ENCODE results near the gene ADAM33.

The ADAM33 gene

DNA sequence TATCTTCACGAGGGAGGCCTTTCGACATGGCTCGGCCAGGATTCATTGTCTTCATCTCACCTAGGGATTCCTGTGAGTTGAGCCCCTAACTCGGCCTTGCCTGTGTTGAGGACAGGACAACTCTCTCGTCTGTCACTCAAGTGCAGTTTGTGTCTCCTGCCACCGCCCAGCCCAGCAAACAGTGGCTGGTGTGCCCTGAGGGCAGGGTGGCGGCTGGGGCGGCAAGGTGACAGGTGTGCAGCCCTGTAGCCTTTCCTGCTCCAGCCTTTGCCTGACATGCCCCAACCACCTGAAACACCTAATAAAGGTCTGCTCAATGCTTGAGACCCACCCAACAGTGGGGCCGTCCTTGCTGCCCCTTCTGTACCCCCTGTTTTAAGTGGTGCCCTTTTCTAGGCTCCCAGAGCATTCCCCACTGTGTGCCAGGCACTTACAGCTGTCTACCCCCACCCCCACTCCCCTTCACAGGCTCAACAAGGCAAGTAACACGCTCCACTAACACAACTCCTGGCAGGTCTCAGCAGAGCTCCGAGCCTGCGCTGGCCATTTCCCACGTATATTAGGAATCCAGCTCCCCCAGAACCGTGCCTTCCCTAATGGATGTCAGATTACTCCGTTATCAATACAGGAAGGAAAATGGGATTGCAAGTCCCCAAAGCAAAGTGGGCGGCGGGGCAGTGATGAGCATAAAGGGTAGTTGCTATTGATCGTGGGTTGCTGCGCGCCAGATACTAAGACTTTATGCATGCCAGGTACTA, 36.3 kb downstream of the ADAM33 start:
- DNase-seq = no peak

- no peak for DNase-seq
Observed at GRCh38 chr20:3640259-3640658, 41.6 kb downstream of the ADAM33 start.

DNA sequence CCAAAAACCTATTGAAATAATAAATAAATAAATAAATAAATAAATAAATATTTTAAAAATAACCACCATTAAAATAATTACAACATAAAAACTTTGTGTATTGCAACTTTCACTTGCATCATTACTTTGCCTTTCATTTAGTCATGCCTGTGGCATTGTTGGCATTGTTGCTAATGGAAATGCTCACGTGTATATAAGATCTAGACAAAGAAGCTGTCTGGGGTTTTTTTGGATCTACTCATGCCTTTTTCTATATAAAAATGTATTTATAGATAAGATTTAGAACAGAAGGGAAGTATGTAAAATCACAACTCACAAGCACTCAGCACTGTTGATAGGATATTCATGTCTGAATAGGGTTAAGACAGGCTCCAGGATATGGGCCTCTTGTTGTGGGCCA, 46.5 kb downstream of the ADAM33 start:
- DNase-seq = no peak

DNA sequence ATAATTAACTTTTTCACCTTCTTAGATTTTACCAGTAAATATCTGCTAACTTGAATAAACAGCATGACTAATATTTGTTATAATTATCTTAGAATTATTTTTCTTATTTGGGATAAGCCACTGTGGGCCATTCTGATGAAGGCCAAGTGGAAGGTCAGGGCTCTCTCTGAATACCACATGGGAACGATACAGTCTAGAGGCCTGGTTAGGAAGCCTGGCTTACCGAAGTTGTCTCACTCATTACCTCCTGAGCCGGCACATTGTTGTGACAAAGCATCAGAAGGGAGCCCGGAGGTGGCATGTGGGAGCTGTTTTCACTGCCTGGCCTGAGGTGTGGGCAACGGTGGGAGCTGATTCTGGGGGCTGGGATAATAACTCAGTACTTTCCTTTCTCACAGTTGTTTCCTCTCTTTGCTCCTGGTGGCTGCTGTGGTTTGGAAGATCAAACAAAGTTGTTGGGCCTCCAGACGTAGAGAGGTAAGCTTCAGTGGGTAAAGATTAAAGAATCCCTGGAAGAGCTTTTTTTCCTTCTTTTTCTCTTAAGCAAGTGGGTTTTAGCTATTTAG, 47.8 kb downstream of the ADAM33 start:
- no peak for DNase-seq

GRCh38 chr20:3632311-3633004, 49.4 kb downstream of the ADAM33 start:
- no peak for DNase-seq

GRCh38 chr20:3631534-3631933, 50.3 kb downstream of the ADAM33 start:
- DNase-seq = no peak

GRCh38 chr20:3630429-3630828, 51.4 kb downstream of the ADAM33 start:
- DNase-seq = no peak

GRCh38 chr20:3629893-3630292, 51.9 kb downstream of the ADAM33 start:
- no peak for DNase-seq

DNA sequence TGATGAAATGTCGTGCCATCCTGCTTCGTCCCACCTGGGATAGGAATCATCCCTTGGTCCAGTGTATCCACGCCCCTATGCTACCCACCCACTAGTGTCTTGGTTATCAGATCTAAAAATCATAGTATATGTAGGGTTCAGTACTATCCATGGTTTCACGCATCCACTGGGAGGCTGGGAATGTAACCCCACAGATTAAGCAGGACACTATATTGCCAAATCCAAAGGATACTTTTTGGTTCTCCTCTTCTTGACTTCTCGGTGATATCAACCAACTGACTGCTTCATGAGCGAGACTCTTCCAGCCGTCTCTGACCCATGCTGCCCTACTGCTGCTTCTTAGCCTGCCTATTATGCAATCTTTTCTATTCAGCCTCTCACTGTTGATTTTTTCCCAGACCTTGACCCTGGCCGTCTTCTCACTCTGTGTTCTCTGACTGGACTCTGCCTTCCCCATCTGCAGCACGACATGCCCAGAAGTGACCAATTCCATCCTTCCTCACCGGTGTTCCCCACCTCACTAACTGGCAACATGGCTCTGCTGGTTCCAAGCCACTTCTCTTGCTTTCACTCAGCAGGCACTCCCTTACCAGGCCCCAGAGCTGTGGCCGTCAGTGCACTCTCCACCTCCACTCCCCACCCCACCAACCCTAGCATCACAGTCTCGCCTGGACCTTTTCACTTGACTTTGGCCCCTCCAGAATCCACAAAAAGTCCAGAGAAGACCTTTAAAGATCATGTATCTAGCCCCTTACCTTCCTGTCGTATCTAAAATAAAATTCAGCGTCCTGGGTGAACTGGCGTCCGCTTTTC, 53.1 kb downstream of the ADAM33 start:
- no peak for DNase-seq

DNA sequence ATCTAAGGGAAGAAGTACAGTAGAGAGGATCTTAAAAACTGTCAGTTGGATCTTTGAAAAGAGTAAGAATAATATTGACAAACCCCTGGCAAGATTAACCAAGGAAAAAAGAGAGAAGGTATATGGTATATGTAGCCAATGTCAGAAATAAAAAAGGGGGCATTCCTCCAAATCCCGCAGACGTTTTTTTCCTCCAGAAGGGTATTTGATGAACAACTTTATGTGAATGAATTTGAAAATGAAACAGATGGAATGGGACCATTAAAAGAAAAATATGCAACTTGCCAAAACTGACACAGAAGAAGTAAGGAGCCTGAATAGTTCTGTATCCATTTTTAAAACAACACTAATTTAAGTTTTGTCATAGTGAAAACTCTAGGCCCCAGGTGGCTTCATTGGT, 54.3 kb downstream of the ADAM33 start:
- no peak for DNase-seq

- no peak for DNase-seq
Observed at GRCh38 chr20:3622406-3622805, 59.4 kb downstream of the ADAM33 start.

- DNase-seq = no peak
Observed at GRCh38 chr20:3621111-3621510, 60.7 kb downstream of the ADAM33 start.

All from NK-92 treated with Interleukin-12 subunit alpha and Interleukin-12 subunit beta, amount 100 ng/mL, for 24 hours (cell line).